ENCODE measurements around the gene IQCK.

GRCh38 chr16:19705843-19706242 lies 12.2 kb upstream of the IQCK start:
- TF ChIP-seq POLR2AphosphoS5 (IDR thresholded peaks at IDR 0.05), result no peak
- TF ChIP-seq CTCF (IDR thresholded peaks at IDR 0.05 in 8 of 11, conservative IDR thresholded peaks at IDR 0.05 in 3 of 11), result no peak
- TF ChIP-seq POLR2A (IDR thresholded peaks at IDR 0.05), result no peak
